Activated T-helper 1 cell treated with Interleukin-2 at 50 U/mL for 16 hours (primary cell): Measurements from ENCODE around the gene CACNA1E.

Experiments used
- DNase-seq: peaks from one replicate; pipeline ENCODE4 v3.0.0-alpha.2; 2020; ENCODE audit warnings: low read depth

The CACNA1E gene

DNA sequence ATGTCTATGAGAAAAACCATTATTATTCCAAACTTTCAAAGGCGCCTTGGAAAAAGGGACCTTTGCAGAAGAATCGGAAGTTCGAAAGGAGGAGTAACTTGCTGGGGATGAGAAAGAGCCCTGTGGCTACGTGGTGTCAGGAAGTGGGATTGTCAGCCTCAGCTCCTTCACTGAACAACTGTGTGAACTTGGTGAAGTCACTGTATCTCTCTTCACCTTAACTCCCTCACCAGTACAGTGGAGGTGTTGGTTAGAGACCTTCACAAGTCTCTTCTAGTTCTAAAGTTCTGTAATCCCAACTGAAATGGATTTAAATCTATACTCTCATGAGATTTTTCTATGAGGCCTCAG is 285.6 kb downstream of the CACNA1E start:
- DNase-seq = no peak

DNA sequence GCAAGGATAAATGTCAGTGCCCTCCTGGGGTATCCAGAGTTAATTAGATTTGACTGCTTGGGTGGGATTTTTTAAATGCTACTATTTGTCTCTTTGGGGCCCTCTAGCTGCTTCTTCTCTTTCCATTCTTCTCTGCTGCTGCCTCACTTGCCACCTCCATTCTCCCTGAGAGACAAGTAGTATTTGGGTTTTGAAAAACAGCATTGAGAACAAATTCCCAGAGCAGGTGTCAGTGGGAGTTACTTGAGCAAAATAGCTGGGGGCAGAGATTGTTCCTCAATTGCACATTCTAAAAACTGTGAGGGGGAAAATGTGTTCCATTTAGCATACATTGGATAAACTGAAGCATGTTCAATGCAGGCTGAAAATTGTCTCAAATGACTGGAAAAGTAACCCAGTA is 286.5 kb downstream of the CACNA1E start:
- DNase-seq = no peak

- no peak for DNase-seq
These were observed 289.4 kb downstream of the CACNA1E start for GRCh38 chr1:181772714-181773113.

DNA sequence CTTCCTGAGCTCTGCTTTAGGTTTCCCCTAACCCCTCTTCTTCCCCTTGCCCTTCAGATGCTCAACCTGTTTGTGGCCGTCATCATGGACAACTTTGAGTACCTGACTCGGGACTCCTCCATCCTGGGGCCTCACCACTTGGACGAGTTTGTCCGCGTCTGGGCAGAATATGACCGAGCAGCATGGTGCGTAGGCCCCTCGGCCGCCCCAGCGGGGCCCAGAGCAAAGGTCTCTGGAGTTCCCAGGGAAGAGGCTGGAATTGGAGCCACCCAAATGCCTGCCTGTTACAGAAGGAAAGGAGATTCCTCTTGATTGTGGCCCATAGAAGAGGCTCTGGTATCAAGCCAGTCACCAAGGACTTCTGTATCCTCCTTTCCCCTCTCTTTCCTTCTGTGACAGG is 292.7 kb downstream of the CACNA1E start:
- no peak for DNase-seq

DNA sequence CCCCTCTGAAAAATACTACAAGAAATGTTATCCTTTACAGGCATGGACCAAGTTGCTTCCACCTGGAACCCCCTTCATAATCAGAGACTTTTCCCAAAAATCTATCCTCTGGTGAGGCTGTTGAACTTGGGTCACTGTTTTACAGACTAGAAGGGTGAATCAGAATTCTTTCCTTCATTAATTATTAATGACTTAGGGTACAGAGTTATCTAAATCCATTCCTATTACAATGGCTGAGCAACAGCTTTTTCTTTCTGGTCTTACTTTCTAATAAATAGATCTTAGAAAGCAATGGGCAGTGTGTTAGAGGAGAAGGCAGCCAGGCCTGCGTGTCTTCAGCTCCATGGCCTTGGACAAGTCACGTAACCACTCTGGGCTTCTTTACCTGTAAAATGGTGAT is 294.0 kb downstream of the CACNA1E start:
- no peak for DNase-seq

- DNase-seq = no peak
These were observed 294.5 kb downstream of the CACNA1E start for GRCh38 chr1:181777812-181778211.

- DNase-seq = no peak
These were observed 295.4 kb downstream of the CACNA1E start for GRCh38 chr1:181778640-181779260.

DNA sequence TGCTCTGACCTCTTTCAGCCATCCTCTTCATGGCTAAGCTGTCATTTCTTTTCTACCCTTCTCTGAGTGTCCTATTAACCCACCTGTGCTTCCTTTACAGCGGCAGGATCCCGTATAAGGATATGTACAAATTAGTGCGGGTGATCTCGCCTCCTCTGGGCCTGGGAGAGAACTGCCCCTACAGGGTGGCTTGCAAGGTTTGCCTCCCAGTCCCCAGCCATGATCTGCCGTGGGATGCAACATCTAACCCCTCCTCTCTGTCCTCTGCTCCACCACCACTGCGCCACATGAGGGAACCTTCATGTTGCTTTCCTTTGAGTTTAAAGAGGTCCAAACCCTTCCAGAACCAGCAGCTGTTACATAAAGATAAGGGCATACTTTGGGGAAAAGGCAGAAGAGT is 296.0 kb downstream of the CACNA1E start:
- DNase-seq = no peak

GRCh38 chr1:181783208-181783607 is 299.9 kb downstream of the CACNA1E start:
- no peak for DNase-seq

DNA sequence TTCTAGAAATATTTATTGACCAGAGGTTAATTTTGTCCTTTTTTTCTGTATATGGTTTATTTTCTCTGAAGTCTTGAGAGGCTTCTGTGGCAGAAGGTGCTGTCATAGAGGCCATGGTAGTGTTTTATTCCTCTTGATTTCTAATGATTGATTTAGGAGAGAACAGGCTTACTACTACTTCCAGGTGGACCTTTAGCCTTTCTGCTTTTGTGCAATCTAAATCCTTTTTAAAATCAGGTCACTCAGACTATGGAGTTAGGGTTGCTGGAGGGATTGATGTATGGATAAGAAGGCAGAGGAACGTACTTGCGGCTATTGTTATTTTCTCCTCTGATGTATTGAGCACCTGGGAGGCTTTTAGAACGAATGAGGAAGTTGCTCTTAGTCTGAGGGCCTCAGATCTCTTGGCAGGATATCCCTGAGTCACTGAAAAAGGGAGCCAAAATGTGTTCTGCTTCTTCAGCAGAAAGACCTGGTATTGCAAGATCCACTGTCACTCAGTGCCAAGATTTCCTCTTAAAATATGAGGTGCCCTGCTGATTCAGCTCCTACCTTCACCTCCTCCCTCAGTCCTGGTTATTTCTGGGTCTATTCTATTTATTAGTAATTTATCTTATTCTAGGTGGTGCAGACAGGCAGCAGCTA is 300.8 kb downstream of the CACNA1E start:
- no peak for DNase-seq

DNA sequence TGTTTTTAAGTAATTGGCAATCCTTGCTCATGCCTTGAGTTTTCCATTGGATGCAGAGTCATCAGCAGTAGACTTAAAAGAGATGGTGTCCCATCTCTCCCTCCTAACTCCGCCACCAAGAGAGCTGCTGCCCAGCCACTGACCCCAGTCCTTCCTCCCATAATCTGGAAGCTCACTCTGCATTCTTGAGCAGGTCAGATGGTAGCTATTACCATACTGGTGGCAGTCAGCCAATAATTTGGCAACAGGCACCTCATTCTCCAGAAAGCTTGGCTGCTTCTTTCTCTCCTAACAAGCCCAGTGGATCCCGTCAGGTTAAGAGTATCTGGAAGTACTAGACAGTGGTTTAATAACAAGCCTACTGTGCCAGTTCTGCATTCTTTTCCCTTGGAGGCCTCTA is 306.1 kb downstream of the CACNA1E start:
- DNase-seq = no peak

GRCh38 chr1:181791721-181792120 is 308.4 kb downstream of the CACNA1E start:
- DNase-seq = no peak

DNA sequence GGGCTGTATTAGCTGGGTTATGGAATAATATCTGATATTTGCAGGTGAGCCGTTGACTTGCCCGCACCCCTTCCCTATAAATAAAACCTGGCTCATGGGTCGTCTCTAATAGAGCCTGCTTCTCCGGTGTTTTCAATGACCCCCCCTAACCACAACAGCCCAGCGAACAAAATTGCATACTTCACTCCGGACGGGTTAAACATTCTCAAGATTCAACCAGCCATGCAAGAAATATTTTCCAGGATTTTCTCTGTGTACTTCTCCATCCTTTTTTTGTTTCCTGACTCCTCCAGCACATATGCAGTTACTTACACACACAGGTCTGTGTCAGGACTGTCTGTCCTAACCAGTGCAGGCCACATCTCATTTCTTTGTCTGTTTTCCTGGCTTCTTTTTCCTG is 310.5 kb downstream of the CACNA1E start:
- DNase-seq = no peak

- DNase-seq = no peak
These were observed 311.0 kb downstream of the CACNA1E start for GRCh38 chr1:181794332-181794731.

DNA sequence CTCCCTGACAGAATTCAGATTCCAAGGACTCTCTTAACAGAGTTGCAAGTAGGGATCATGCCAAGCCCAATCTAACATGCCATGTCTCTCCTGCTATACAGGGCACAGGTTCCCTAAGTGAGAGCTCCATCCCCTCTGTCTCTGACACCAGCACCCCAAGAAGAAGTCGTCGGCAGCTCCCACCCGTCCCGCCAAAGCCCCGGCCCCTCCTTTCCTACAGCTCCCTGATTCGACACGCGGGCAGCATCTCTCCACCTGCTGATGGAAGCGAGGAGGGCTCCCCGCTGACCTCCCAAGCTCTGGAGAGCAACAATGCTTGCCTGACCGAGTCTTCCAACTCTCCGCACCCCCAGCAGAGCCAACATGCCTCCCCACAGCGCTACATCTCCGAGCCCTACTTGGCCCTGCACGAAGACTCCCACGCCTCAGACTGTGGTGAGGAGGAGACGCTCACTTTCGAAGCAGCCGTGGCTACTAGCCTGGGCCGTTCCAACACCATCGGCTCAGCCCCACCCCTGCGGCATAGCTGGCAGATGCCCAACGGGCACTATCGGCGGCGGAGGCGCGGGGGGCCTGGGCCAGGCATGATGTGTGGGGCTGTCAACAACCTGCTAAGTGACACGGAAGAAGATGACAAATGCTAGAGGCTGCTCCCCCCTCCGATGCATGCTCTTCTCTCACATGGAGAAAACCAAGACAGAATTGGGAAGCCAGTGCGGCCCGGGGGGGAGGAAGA is 315.0 kb downstream of the CACNA1E start:
- no peak for DNase-seq

DNA sequence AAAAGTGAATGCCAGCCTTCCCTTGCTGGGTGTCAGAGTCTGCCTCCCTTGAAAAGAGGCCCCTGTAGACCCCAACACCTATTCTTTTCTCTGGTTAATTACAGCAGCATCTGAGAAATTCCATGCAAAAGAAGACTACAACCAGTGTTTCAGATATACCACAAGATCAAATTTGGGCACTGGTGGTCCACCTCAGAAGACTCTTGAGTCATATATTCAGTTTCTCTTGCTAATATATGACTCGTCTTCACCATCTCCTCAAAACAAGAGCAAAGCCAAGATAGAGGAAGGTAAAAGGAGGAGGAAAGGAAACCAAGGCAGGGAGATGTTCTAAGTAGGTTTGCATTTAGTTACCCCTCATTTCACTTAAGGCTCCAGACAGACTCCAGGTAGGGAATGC is 318.3 kb downstream of the CACNA1E start:
- DNase-seq = no peak

GRCh38 chr1:181802466-181802865 is 319.1 kb downstream of the CACNA1E start:
- no peak for DNase-seq

GRCh38 chr1:181803421-181803820 is 320.1 kb downstream of the CACNA1E start:
- no peak for DNase-seq

- DNase-seq = no peak
These were observed 321.7 kb downstream of the CACNA1E start for GRCh38 chr1:181804989-181805388.

GRCh38 chr1:181806746-181807145 is 323.4 kb downstream of the CACNA1E start:
- no peak for DNase-seq

GRCh38 chr1:181807251-181807650 is 323.9 kb downstream of the CACNA1E start:
- DNase-seq = no peak

DNA sequence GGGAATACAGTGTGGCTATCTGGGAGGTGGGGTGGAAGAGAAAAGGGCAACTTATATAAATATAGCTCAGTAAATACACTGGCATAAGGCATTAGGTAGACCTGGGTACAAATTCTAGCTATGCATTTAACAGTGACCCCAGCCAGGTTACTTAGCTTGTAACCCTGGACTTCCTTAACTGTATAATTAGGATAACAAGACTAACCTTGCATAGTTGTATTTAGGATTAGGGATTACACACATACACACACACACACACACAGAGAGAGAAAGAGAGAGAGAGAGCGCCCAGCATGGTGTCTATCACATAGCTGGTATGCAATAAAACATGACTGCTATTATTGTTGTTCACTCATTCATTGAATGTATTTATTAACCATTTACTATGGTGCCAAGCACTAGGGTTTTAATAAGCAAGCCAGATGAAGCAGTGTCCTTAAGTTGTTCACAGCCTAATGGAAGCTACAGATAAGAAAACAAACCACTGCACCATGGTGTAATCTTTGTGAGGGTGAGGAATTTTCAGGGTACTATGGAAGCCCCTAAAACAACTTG is 326.8 kb downstream of the CACNA1E start:
- no peak for DNase-seq

DNA sequence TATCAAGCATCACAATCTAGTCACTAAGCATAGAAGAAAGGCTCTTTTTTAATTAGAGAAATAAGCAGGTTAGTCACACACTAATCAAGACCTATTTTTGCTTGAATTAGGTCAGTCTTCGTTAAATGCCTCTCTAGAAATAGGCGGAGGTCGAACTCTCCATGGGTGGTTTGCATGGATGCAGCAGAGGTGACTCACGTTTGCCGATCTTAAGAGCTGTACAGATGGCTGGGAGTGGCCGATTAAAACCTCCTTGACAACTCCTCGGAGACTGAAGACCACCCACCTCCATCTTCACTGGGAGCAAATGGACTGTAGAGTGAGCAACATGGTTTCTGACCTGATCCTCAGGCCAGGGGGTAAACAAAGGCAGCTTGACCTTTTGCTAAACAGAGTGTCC is 328.9 kb downstream of the CACNA1E start:
- DNase-seq = no peak
